NCI-H1694 (cell line): ENCODE measurements around the gene EEF2K.
"Not testable (repeated sequence)": the region's sequence is repeated elsewhere in the genome, so short reads cannot be mapped to it uniquely, and the experiment has no call there.

Source experiments
- DNase-seq: peaks from one replicate; lab custom pipeline; 2025; lab: John Stamatoyannopoulos, UW

The EEF2K gene

GRCh38 chr16:22190081-22190775, 15.8 kb upstream of the EEF2K start:
- DNase-seq: peak; percentile 88

- peak; percentile 77 for DNase-seq
Observed at GRCh38 chr16:22190776-22191531, 15.1 kb upstream of the EEF2K start.

GRCh38 chr16:22191532-22192260, 14.4 kb upstream of the EEF2K start:
- DNase-seq: no peak

GRCh38 chr16:22192261-22193062, 13.6 kb upstream of the EEF2K start:
- DNase-seq: no peak

GRCh38 chr16:22193063-22193411, 13.0 kb upstream of the EEF2K start:
- DNase-seq: no peak

GRCh38 chr16:22194707-22195444, 11.2 kb upstream of the EEF2K start:
- DNase-seq: no peak

GRCh38 chr16:22195445-22195694, 10.7 kb upstream of the EEF2K start:
- DNase-seq: no peak

- DNase-seq: peak; percentile 75
Observed at GRCh38 chr16:22195695-22196558, 10.2 kb upstream of the EEF2K start.

- not testable (repeated sequence) for DNase-seq
Observed at GRCh38 chr16:22196559-22197168, 9.4 kb upstream of the EEF2K start.

GRCh38 chr16:22198547-22199293, 7.4 kb upstream of the EEF2K start:
- DNase-seq: no peak

GRCh38 chr16:22202261-22202637, 3.8 kb upstream of the EEF2K start:
- DNase-seq: no peak

- DNase-seq: no peak
Observed at GRCh38 chr16:22203091-22203490, 3.0 kb upstream of the EEF2K start.

- no peak for DNase-seq
Observed at GRCh38 chr16:22204091-22204655, 1.9 kb upstream of the EEF2K start.

- no peak for DNase-seq
Observed at GRCh38 chr16:22205577-22206012, 483 bp upstream of the EEF2K start.

- DNase-seq: peak; percentile 38
Observed at GRCh38 chr16:22206842-22207714, 1.0 kb downstream of the EEF2K start.

GRCh38 chr16:22207715-22208360, 1.8 kb downstream of the EEF2K start:
- no peak for DNase-seq

- no peak for DNase-seq
Observed at GRCh38 chr16:22210285-22210684, 4.2 kb downstream of the EEF2K start.

GRCh38 chr16:22210854-22211253, 4.8 kb downstream of the EEF2K start:
- no peak for DNase-seq
